HepG2 (cell line): ENCODE results near the gene ASB9. TPM values are rescaled to one million over a fixed set of nuclear protein-coding genes. Genes with fewer than 3 reads are reported as not detected.

Experiments used
- ATF3 ChIP-seq: sonication (generic); formaldehyde crosslinking; IDR thresholded peaks from 2 replicates; pipeline ENCODE4 v1.4.0; 2020; ENCODE audit warnings: missing genetic modification reagents
- BRCA1 ChIP-seq: sonication (generic); formaldehyde crosslinking; IDR thresholded peaks from 2 replicates; pipeline ENCODE4 v1.4.0; 2020; ENCODE audit warnings: missing genetic modification reagents
- FOXP1 ChIP-seq, 2 experiments: fragments of 450-650 bp in 1 of 2; IDR thresholded peaks; 2 replicates each; pipeline ENCODE4 v1.6.1; 2017 to 2018; ENCODE audit warnings: antibody characterized with exemption in 1 of 2
- GFI1 ChIP-seq: sonication (generic); formaldehyde crosslinking; IDR thresholded peaks from 2 replicates; pipeline ENCODE4 v1.5.0; 2020; ENCODE audit warnings: missing genetic modification reagents, mild to moderate bottlenecking, borderline replicate concordance
- HNRNPLL ChIP-seq: fragments of 200-400 bp; formaldehyde crosslinking; IDR thresholded peaks from 2 replicates; pipeline ENCODE4 v1.6.1; 2017; ENCODE audit warnings: mild to moderate bottlenecking, low read depth, low read length; ENCODE audit not compliant: poor library complexity, severe bottlenecking
- HOXA7 ChIP-seq: sonication (generic); formaldehyde crosslinking; IDR thresholded peaks from 2 replicates; pipeline ENCODE4 v1.8.1; 2022; ENCODE audit warnings: mild to moderate bottlenecking, missing genetic modification reagents, moderate library complexity
- JUND ChIP-seq: sonication (generic); formaldehyde crosslinking; IDR thresholded peaks from 2 replicates; pipeline ENCODE4 v1.8.0; 2022; ENCODE audit warnings: mild to moderate bottlenecking, missing genetic modification reagents
- MED13 ChIP-seq: sonication (generic); formaldehyde crosslinking; IDR thresholded peaks from 2 replicates; pipeline ENCODE4 v1.5.0; 2020; ENCODE audit warnings: missing genetic modification reagents
- NR2C2 ChIP-seq: sonication (generic); formaldehyde crosslinking; IDR thresholded peaks from 2 replicates; pipeline ENCODE4 v1.4.0; 2020; ENCODE audit warnings: missing genetic modification reagents, mild to moderate bottlenecking, moderate library complexity, borderline replicate concordance
- SIN3B ChIP-seq: fragments of 150-350 bp; IDR thresholded peaks from 2 replicates; pipeline ENCODE4 v1.6.1; 2014; ENCODE audit warnings: low read length
- SKIL ChIP-seq: sonication (generic); formaldehyde crosslinking; IDR thresholded peaks from 2 replicates; pipeline ENCODE4 v1.8.0; 2022; ENCODE audit warnings: missing genetic modification reagents, mild to moderate bottlenecking, moderate library complexity, borderline replicate concordance
- SRF ChIP-seq: IDR thresholded peaks from 2 replicates; pipeline ENCODE4 v1.6.1; 2011; ENCODE audit warnings: mild to moderate bottlenecking, low read depth, low read length, moderate library complexity
- SRSF1 ChIP-seq: fragments of 200-400 bp; formaldehyde crosslinking; optimal IDR thresholded peaks from 2 replicates; pipeline ENCODE3; 2017; ENCODE audit warnings: mild to moderate bottlenecking, low read depth, low read length, moderate library complexity
- TERF1 ChIP-seq: sonication (generic); formaldehyde crosslinking; IDR thresholded peaks from 2 replicates; pipeline ENCODE4 v1.8.0; 2022; ENCODE audit warnings: mild to moderate bottlenecking, missing genetic modification reagents, moderate library complexity
- TMF1 ChIP-seq: sonication (generic); formaldehyde crosslinking; IDR thresholded peaks from 2 replicates; pipeline ENCODE4 v1.8.1; 2022; ENCODE audit warnings: low read depth, missing genetic modification reagents
- TRIM22 ChIP-seq: fragments of 450-650 bp; IDR thresholded peaks from 2 replicates; pipeline ENCODE4 v1.6.1; 2017
- ZFP36L1 ChIP-seq: sonication (generic); formaldehyde crosslinking; IDR thresholded peaks from 2 replicates; pipeline ENCODE4 v1.8.0; 2022; ENCODE audit warnings: mild to moderate bottlenecking, missing genetic modification reagents, moderate library complexity
- ZFP37 ChIP-seq: sonication (generic); formaldehyde crosslinking; IDR thresholded peaks from 2 replicates; pipeline ENCODE4 v1.4.0; 2020; ENCODE audit warnings: missing genetic modification reagents, borderline replicate concordance
- ZNF101 ChIP-seq: sonication (generic); formaldehyde crosslinking; IDR thresholded peaks from 2 replicates; pipeline ENCODE4 v1.4.0; 2020; ENCODE audit warnings: mild to moderate bottlenecking, low read depth, missing genetic modification reagents, borderline replicate concordance
- ZNF333 ChIP-seq: sonication (generic); formaldehyde crosslinking; IDR thresholded peaks from 2 replicates; pipeline ENCODE4 v1.4.0; 2020; ENCODE audit warnings: mild to moderate bottlenecking, missing genetic modification reagents, borderline replicate concordance
- ZNF44 ChIP-seq: sonication (generic); formaldehyde crosslinking; IDR thresholded peaks from 2 replicates; pipeline ENCODE4 v1.5.1; 2020; ENCODE audit warnings: mild to moderate bottlenecking, missing genetic modification reagents
- ZNF589 ChIP-seq: sonication (generic); formaldehyde crosslinking; conservative IDR thresholded peaks from 2 replicates; pipeline ENCODE4 v1.8.0; 2022; ENCODE audit warnings: mild to moderate bottlenecking, moderate library complexity, missing genetic modification reagents
- polyA plus RNA-seq, 8 experiments: library from polyadenylated mRNA; depleted of rRNA in 3 of 8; stranded (reverse) in 7 of 8; unstranded in 1 of 8; fragments of >200 nt; fragmentation: Illumina TruSeq in 4 of 8; extraction: Trizol in 4 of 8; gene quantifications; 2 replicates each; pipeline versions ENCODE4 v1.2.1 to v1.2.3, GENCODE V29; 2011 to 2016; ENCODE audit warnings: low read depth in 4 of 8, missing spikeins in 1 of 8, mixed read lengths in 1 of 8; ENCODE audit not compliant: insufficient read depth in 1 of 8
- total RNA-seq, 5 experiments: library from RNA; depleted of rRNA; stranded (reverse); fragments of >200 nt; fragmentation: Illumina TruSeq; extraction: Trizol; gene quantifications; 2 replicates each; pipeline ENCODE4 v1.2.3, GENCODE V29; 2016; ENCODE audit warnings: low read depth in 1 of 5

Gene ASB9
- total and polyA plus RNA-seq, 2 of the 13 experiments (the other 11 are each of a cell fraction or from before 2014, with no cell fraction given), result 4.2 to 13.8 TPM

GRCh38 chrX:15269618-15270521, at the start of gene ASB9 (continued):
- TF ChIP-seq SKIL (CRISPR knock-in tag) (no peak), TMF1 (CRISPR knock-in tag) (no peak), ZFP37 (CRISPR knock-in tag) (no peak), BRCA1 (CRISPR knock-in tag) (no peak), ZNF589 (no peak; the same call in 1 of the 2 replicates), SRF (no peak), TRIM22 (no peak), GFI1 (CRISPR knock-in tag) (no peak; the same call in 1 of the 2 replicates), ZNF333 (CRISPR knock-in tag) (no peak), SIN3B (no peak), FOXP1 (IDR thresholded peaks at IDR 0.05) (no peak), FOXP1 (CRISPR knock-in tag; IDR thresholded peaks at IDR 0.05) (no peak), MED13 (CRISPR knock-in tag) (no peak), SRSF1 (no peak), HOXA7 (CRISPR knock-in tag) (no peak), ZNF101 (CRISPR knock-in tag) (no peak), ZFP36L1 (CRISPR knock-in tag) (no peak), TERF1 (CRISPR knock-in tag) (no peak), HNRNPLL (no peak), NR2C2 (CRISPR knock-in tag) (no peak), ZNF44 (no peak), JUND (CRISPR knock-in tag) (no peak), ATF3 (CRISPR knock-in tag) (no peak)
